K562 (cell line): ENCODE measurements around the gene GNAT2. TPM values are rescaled to one million over a fixed set of nuclear protein-coding genes. Genes with fewer than 3 reads are reported as not detected.

Experiments used
- EGR1 ChIP-seq: fragments of 450-650 bp; conservative IDR thresholded peaks from 2 replicates; pipeline ENCODE4 v1.6.1; 2017; ENCODE audit warnings: mild to moderate bottlenecking
- ETS2 ChIP-seq: IDR thresholded peaks from 2 replicates; pipeline ENCODE4 v1.6.1; 2016; ENCODE audit warnings: borderline replicate concordance, missing genetic modification characterization, mild to moderate bottlenecking, moderate library complexity, missing compliant biosample characterization; ENCODE audit not compliant: poor library complexity, severe bottlenecking
- FOS ChIP-seq: IDR thresholded peaks from 3 replicates; pipeline ENCODE4 v1.6.1; 2011; ENCODE audit not compliant: insufficient read length; ENCODE audit errors: extremely low read depth
- GATAD2A ChIP-seq: fragments of 450-650 bp; IDR thresholded peaks from 2 replicates; pipeline ENCODE4 v1.6.1; 2017
- SNRNP70 ChIP-seq: fragments of 200-400 bp; formaldehyde crosslinking; optimal IDR thresholded peaks from 2 replicates; pipeline ENCODE3; 2017; ENCODE audit warnings: low read depth, low read length
- ZBTB17 ChIP-seq: fragments of 450-650 bp; formaldehyde crosslinking; IDR thresholded peaks from 2 replicates; pipeline ENCODE4 v1.4.0; 2020; ENCODE audit warnings: mild to moderate bottlenecking
- ZFX ChIP-seq: sonication (generic); formaldehyde crosslinking; IDR thresholded peaks from 2 replicates; pipeline ENCODE4 v1.8.0; 2022; ENCODE audit warnings: mild to moderate bottlenecking, missing genetic modification reagents, moderate library complexity
- polyA plus RNA-seq, 8 experiments: library from polyadenylated mRNA; depleted of rRNA in 4 of 8; stranded (reverse) in 5 of 8; unstranded in 3 of 8; fragments of >200 nt; fragmentation: Nextera tagmentation in 2 of 8; fragmentation: Illumina TruSeq in 1 of 8; extraction: Ambion mirVana in 2 of 8; extraction: Trizol in 1 of 8; gene quantifications; 2 replicates each; pipeline versions ENCODE4 v1.2.1 to v1.2.3, GENCODE V29; 2011 to 2014; ENCODE audit warnings: inconsistent platforms in 1 of 8, missing spikeins in 1 of 8
- total RNA-seq, 7 experiments: library from RNA; depleted of rRNA in 6 of 7; stranded (reverse); fragments of >200 nt in 6 of 7; fragmentation: Illumina TruSeq in 2 of 7; extraction: Trizol in 2 of 7; gene quantifications; 2 replicates each; pipeline versions ENCODE4 v1.2.1 to v1.2.3, GENCODE V29; 2011 to 2021; ENCODE audit warnings: low replicate concordance in 1 of 7
- TF ChIP-seq, protein P1 (sequence below), 3 experiments: fragments of 200-800 bp in 1 of 3; sonication (Bioruptor generic) in 1 of 3; sonication (generic) in 1 of 3; formaldehyde crosslinking in 1 of 3; IDR thresholded peaks; 2 replicates each; pipeline versions ENCODE4 v1.6.1 to v1.8.0; 2016 to 2022; ENCODE audit warnings: mild to moderate bottlenecking in 2 of 3, missing compliant biosample characterization in 2 of 3, missing genetic modification characterization in 2 of 3, missing genetic modification reagents in 1 of 3
- TF ChIP-seq, protein P2 (sequence below): IDR thresholded peaks from 2 replicates; pipeline ENCODE4 v1.6.1; 2011; ENCODE audit warnings: borderline replicate concordance, low read depth, mild to moderate bottlenecking, moderate library complexity, low read length; ENCODE audit not compliant: insufficient read depth, poor library complexity, severe bottlenecking
- TF ChIP-seq, protein P3 (sequence below): fragments of 450-650 bp; IDR thresholded peaks from 2 replicates; pipeline ENCODE4 v1.7.0; 2016; ENCODE audit warnings: borderline replicate concordance
- TF ChIP-seq, protein P4 (sequence below): fragments of 250-450 bp; sonication (Bioruptor Pico); IDR thresholded peaks from 2 replicates; pipeline ENCODE4 v1.5.0; 2021

GNAT2 gene
- total and polyA plus RNA-seq, 9 of the 15 experiments (the other 6 are each of a cell fraction or from before 2014, with no cell fraction given), result 0.06 to 0.52 (median 0.24) TPM; not detected in 1

DNA sequence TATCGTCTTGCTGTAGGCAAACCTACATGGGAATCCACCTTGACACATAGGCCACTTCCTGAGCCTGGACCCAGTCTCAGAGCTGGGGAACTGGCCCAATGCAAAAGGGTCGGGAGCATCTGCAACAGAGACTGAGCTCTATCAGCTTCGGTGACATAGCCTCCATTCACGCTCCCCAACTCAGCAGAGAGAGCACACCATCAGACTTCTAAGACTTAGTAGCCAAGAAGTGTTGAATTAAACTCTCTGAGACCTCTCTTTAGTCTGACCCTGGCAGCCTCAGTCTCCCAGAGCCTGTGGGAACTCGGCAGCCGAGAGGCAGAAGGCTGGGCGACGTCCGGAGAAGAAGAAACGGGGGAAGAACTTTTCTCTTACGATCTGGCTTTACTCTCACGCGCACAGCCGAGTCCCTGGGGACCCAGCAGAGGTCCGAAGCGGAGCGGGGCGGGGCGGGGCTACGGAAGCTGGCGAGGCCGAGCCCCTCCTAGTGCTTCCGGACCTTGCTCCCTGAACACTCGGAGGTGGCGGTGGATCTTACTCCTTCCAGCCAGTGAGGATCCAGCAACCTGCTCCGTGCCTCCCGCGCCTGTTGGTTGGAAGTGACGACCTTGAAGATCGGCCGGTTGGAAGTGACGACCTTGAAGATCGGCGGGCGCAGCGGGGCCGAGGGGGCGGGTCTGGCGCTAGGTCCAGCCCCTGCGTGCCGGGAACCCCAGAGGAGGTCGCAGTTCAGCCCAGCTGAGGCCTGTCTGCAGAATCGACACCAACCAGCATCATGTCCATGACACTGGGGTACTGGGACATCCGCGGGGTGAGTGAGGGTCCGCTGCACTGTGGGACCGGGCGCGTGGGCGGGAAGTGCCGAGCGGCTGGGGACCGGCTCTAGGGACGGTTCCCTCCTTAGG is 36.5 kb upstream of the GNAT2 start, which contains the start of gene GSTM4 (continued):
- TF ChIP-seq, protein P1, sequence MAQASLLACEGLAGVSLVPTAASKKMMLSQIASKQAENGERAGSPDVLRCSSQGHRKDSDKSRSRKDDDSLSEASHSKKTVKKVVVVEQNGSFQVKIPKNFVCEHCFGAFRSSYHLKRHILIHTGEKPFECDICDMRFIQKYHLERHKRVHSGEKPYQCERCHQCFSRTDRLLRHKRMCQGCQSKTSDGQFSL (CRISPR knock-in tag; IDR thresholded peaks at IDR 0.05), result no peak
- TF ChIP-seq, protein P1 (tag; IDR thresholded peaks at IDR 0.05), result no peak
- TF ChIP-seq, protein P2, sequence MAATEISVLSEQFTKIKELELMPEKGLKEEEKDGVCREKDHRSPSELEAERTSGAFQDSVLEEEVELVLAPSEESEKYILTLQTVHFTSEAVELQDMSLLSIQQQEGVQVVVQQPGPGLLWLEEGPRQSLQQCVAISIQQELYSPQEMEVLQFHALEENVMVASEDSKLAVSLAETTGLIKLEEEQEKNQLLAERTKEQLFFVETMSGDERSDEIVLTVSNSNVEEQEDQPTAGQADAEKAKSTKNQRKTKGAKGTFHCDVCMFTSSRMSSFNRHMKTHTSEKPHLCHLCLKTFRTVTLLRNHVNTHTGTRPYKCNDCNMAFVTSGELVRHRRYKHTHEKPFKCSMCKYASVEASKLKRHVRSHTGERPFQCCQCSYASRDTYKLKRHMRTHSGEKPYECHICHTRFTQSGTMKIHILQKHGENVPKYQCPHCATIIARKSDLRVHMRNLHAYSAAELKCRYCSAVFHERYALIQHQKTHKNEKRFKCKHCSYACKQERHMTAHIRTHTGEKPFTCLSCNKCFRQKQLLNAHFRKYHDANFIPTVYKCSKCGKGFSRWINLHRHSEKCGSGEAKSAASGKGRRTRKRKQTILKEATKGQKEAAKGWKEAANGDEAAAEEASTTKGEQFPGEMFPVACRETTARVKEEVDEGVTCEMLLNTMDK, result peak; percentile 65
- peak; percentile 96 for TF ChIP-seq EGR1
- no peak for TF ChIP-seq FOS
- TF ChIP-seq, protein P3, sequence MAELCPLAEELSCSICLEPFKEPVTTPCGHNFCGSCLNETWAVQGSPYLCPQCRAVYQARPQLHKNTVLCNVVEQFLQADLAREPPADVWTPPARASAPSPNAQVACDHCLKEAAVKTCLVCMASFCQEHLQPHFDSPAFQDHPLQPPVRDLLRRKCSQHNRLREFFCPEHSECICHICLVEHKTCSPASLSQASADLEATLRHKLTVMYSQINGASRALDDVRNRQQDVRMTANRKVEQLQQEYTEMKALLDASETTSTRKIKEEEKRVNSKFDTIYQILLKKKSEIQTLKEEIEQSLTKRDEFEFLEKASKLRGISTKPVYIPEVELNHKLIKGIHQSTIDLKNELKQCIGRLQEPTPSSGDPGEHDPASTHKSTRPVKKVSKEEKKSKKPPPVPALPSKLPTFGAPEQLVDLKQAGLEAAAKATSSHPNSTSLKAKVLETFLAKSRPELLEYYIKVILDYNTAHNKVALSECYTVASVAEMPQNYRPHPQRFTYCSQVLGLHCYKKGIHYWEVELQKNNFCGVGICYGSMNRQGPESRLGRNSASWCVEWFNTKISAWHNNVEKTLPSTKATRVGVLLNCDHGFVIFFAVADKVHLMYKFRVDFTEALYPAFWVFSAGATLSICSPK, result no peak
- TF ChIP-seq ETS2, result no peak
- TF ChIP-seq ZBTB17 (CRISPR knock-in tag), result no peak
- TF ChIP-seq GATAD2A, result 0 out of 2 replicates have a peak, but pooled peaks have one; percentile 43
- peak; percentile 85 for TF ChIP-seq ZFX (CRISPR knock-in tag)
- no peak for TF ChIP-seq SNRNP70
- TF ChIP-seq, protein P4, sequence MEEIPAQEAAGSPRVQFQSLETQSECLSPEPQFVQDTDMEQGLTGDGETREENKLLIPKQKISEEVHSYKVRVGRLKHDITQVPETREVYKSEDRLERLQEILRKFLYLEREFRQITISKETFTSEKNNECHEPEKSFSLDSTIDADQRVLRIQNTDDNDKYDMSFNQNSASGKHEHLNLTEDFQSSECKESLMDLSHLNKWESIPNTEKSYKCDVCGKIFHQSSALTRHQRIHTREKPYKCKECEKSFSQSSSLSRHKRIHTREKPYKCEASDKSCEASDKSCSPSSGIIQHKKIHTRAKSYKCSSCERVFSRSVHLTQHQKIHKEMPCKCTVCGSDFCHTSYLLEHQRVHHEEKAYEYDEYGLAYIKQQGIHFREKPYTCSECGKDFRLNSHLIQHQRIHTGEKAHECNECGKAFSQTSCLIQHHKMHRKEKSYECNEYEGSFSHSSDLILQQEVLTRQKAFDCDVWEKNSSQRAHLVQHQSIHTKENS (CRISPR knock-in tag), result no peak
